ENCODE data around the gene VAV2.

The VAV2 gene

GRCh38 chr9:134030821-134031470 is 38.8 kb upstream of the VAV2 start:
- Mint-ChIP-seq H3K36me3 (peaks cover 5% of the 10 kb centered on the region), H3K9me3 (no peaks in the 10 kb centered on the region), H3K4me1 (peaks cover 10% of the 10 kb centered on the region), H3K27ac (no peak overlapping the region), H3K27me3 (no peaks in the 10 kb centered on the region), H3K4me3 (no peak overlapping the region)

GRCh38 chr9:134029248-134030226 is 37.4 kb upstream of the VAV2 start:
- Mint-ChIP-seq H3K4me3 (no peak overlapping the region), H3K36me3 (peaks cover 3% of the 10 kb centered on the region), H3K27me3 (no peaks in the 10 kb centered on the region), H3K27ac (no peak overlapping the region), H3K4me1 (peaks cover 11% of the 10 kb centered on the region), H3K9me3 (no peaks in the 10 kb centered on the region)

GRCh38 chr9:134028575-134029247 is 36.6 kb upstream of the VAV2 start:
- no peak overlapping the region for H3K4me3 Mint-ChIP-seq
- peaks cover 3% of the 10 kb centered on the region for H3K36me3 Mint-ChIP-seq
- no peak overlapping the region for H3K27ac Mint-ChIP-seq
- no peaks in the 10 kb centered on the region for H3K9me3 Mint-ChIP-seq
- H3K27me3 Mint-ChIP-seq = no peaks in the 10 kb centered on the region
- H3K4me1 Mint-ChIP-seq = peaks cover 16% of the 10 kb centered on the region

- Mint-ChIP-seq H3K9me3 (no peaks in the 10 kb centered on the region), H3K27me3 (no peaks in the 10 kb centered on the region), H3K27ac (no peak overlapping the region), H3K36me3 (peaks cover under 1% of the 10 kb centered on the region), H3K4me1 (peaks cover 16% of the 10 kb centered on the region), H3K4me3 (peak overlapping the region; percentile 44)
Measured at GRCh38 chr9:134028076-134028475, 36.0 kb upstream of the VAV2 start.

- Mint-ChIP-seq H3K4me3 (peak overlapping the region; percentile 44), H3K9me3 (no peaks in the 10 kb centered on the region), H3K4me1 (peaks cover 16% of the 10 kb centered on the region), H3K36me3 (no peaks in the 10 kb centered on the region), H3K27me3 (no peaks in the 10 kb centered on the region), H3K27ac (no peak overlapping the region)
Measured at GRCh38 chr9:134027561-134027960, 35.4 kb upstream of the VAV2 start.

- Mint-ChIP-seq H3K4me3 (peak overlapping the region; percentile 47), H3K9me3 (no peaks in the 10 kb centered on the region), H3K36me3 (no peaks in the 10 kb centered on the region), H3K27ac (no peak overlapping the region), H3K27me3 (no peaks in the 10 kb centered on the region), H3K4me1 (peaks cover 16% of the 10 kb centered on the region)
Measured at GRCh38 chr9:134026981-134027380, 34.9 kb upstream of the VAV2 start.

- Mint-ChIP-seq H3K9me3 (no peaks in the 10 kb centered on the region), H3K36me3 (no peaks in the 10 kb centered on the region), H3K4me1 (peaks cover 16% of the 10 kb centered on the region), H3K27me3 (no peaks in the 10 kb centered on the region), H3K4me3 (peak overlapping the region; percentile 80), H3K27ac (no peak overlapping the region)
Measured at GRCh38 chr9:134026581-134026980, 34.5 kb upstream of the VAV2 start.

- Mint-ChIP-seq H3K27ac (no peak overlapping the region), H3K27me3 (no peaks in the 10 kb centered on the region), H3K4me3 (peak overlapping the region; percentile 80), H3K4me1 (peaks cover 16% of the 10 kb centered on the region), H3K9me3 (no peaks in the 10 kb centered on the region), H3K36me3 (no peaks in the 10 kb centered on the region)
Measured at GRCh38 chr9:134025606-134026541, 33.8 kb upstream of the VAV2 start.

GRCh38 chr9:134024828-134025605 is 32.9 kb upstream of the VAV2 start, which contains the start of gene BRD3OS:
Gene BRD3OS (plus strand): TSS chr9:134025481. CDS start chr9:134026748, 1,267 bp downstream.
- peak within 1 kb of the TSS; percentile 57 for H3K27ac Mint-ChIP-seq
- no peaks in the 10 kb centered on the region for H3K27me3 Mint-ChIP-seq
- H3K4me1 Mint-ChIP-seq = peaks cover 16% of the 10 kb centered on the region
- H3K36me3 Mint-ChIP-seq = no peaks in the 10 kb centered on the region
- H3K4me3 Mint-ChIP-seq = peak within 1 kb of the TSS; percentile 80
- H3K9me3 Mint-ChIP-seq = no peaks in the 10 kb centered on the region

GRCh38 chr9:134024214-134024792 is 32.2 kb upstream of the VAV2 start:
- H3K36me3 Mint-ChIP-seq = no peaks in the 10 kb centered on the region

GRCh38 chr9:134014946-134015345 is 22.8 kb upstream of the VAV2 start:
- Mint-ChIP-seq H3K9me3 (no peaks in the 10 kb centered on the region), H3K4me1 (no peaks in the 10 kb centered on the region), H3K4me3 (no peak overlapping the region), H3K27me3 (no peaks in the 10 kb centered on the region), H3K36me3 (no peaks in the 10 kb centered on the region), H3K27ac (no peak overlapping the region)

More at GRCh38 chr9:134024214-134024792, 32.2 kb upstream of the VAV2 start:
- H3K9me3 Mint-ChIP-seq = no peaks in the 10 kb centered on the region
- peak overlapping the region; percentile 57 for H3K27ac Mint-ChIP-seq
- H3K4me1 Mint-ChIP-seq = peaks cover 16% of the 10 kb centered on the region
- H3K4me3 Mint-ChIP-seq = peak overlapping the region; percentile 24
- H3K27me3 Mint-ChIP-seq = no peaks in the 10 kb centered on the region

- no peak overlapping the region for H3K27ac Mint-ChIP-seq
- no peaks in the 10 kb centered on the region for H3K9me3 Mint-ChIP-seq
- H3K36me3 Mint-ChIP-seq = no peaks in the 10 kb centered on the region
- H3K4me1 Mint-ChIP-seq = no peaks in the 10 kb centered on the region
- H3K4me3 Mint-ChIP-seq = no peak overlapping the region
- H3K27me3 Mint-ChIP-seq = no peaks in the 10 kb centered on the region
Measured at GRCh38 chr9:134011401-134011800, 19.3 kb upstream of the VAV2 start.

GRCh38 chr9:134010310-134011173 is 18.4 kb upstream of the VAV2 start:
- Mint-ChIP-seq H3K9me3 (no peaks in the 10 kb centered on the region), H3K27me3 (no peaks in the 10 kb centered on the region), H3K4me3 (no peak overlapping the region), H3K36me3 (no peaks in the 10 kb centered on the region), H3K27ac (no peak overlapping the region), H3K4me1 (no peaks in the 10 kb centered on the region)
